GM10266 (cell line): ENCODE results near the gene ZFP92.

Experiments
- DNase-seq: peaks from one replicate; pipeline ENCODE4 v3.0.0; 2012; ENCODE audit errors: extremely low spot score
- TF ChIP-seq, protein P1 (sequence below): IDR thresholded peaks from 2 replicates; pipeline ENCODE4 v1.5.1; 2012; ENCODE audit warnings: mild to moderate bottlenecking, low read depth; ENCODE audit not compliant: control insufficient read depth, insufficient read depth; ENCODE audit errors: missing control alignments

ZFP92 gene

DNA sequence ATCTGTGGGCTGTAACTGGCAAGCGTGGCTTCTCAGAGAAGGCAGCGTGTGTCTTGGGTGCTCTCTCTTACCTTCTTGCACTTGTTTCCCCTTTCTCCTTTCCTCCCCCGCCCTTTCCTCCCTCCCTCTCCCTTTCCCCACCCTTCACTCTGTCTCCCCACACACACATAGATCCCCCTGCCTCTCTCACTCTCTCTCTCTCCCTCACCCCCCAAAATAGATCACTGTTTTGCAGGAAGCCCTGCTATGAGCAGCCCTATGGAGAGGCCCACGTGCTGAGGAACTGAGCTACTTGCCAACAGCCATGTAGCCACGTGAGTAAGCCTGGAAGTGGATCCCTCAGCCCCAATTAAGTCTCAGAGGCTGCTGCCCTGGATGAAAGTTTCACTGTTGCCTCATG lies 5.8 kb upstream of the ZFP92 start:
- DNase-seq = no peak
- TF ChIP-seq, protein P1, sequence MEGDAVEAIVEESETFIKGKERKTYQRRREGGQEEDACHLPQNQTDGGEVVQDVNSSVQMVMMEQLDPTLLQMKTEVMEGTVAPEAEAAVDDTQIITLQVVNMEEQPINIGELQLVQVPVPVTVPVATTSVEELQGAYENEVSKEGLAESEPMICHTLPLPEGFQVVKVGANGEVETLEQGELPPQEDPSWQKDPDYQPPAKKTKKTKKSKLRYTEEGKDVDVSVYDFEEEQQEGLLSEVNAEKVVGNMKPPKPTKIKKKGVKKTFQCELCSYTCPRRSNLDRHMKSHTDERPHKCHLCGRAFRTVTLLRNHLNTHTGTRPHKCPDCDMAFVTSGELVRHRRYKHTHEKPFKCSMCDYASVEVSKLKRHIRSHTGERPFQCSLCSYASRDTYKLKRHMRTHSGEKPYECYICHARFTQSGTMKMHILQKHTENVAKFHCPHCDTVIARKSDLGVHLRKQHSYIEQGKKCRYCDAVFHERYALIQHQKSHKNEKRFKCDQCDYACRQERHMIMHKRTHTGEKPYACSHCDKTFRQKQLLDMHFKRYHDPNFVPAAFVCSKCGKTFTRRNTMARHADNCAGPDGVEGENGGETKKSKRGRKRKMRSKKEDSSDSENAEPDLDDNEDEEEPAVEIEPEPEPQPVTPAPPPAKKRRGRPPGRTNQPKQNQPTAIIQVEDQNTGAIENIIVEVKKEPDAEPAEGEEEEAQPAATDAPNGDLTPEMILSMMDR = no peak

DNA sequence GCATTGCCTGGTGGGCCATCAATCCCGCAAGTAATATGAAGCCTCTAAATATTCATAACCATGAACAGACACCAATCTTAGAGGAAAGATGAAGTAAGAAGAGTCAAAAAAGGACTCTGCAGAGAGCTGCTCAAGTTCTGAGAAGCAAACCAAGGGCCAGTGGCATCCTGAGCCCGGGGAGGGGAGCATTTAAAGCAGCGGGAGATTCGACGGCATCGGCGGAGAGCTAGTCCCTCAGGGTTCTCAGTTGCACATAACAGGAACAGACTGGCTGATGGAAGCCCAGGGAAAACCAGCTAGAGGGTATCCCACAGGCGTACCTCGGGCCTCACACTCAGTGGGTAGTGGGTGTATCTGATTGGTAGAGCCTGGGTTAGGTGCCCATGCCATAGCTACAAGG lies 5.3 kb upstream of the ZFP92 start:
- TF ChIP-seq, protein P1 = no peak
- DNase-seq = no peak

DNA sequence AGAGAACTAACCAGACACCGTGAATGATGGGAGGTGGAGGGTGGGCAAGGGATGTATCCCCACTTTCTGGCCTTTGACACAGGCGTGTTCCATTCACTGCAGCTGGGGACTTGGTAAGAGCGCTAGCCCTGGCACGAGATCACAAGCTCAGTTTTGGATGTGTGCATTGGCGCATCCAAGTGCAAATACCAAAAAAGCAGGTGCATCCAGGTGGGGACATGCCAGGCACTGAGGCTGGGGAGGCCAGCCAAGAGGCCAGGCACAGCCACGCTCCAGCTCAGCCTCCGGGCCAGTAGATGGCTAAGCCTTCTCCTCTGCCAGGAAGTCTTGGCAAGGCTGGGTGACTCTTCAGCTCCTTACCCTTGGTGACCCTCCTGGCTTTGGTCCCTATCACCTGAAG lies 4.4 kb upstream of the ZFP92 start:
- TF ChIP-seq, protein P1 = no peak
- no peak for DNase-seq

DNA sequence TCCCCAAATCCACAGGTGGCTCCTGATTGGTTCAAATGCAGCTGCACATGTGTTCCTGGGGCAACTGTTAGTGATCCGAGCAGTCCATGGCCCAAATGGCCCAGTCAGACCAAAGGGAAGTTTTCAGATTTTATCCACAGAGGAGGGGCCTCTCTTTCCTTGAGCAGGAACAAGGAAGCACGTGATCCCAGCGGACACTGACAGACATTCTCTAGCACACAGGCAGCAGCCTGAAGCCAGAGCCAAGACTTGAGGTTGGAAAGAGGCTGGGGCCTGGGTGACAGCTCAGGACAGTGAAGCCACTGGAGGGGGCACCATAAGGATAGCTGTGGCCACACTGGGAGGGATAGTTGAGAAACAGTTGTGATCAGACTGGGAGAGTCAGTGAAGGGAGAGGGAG lies 3.5 kb upstream of the ZFP92 start:
- no peak for DNase-seq
- TF ChIP-seq, protein P1 = no peak

DNA sequence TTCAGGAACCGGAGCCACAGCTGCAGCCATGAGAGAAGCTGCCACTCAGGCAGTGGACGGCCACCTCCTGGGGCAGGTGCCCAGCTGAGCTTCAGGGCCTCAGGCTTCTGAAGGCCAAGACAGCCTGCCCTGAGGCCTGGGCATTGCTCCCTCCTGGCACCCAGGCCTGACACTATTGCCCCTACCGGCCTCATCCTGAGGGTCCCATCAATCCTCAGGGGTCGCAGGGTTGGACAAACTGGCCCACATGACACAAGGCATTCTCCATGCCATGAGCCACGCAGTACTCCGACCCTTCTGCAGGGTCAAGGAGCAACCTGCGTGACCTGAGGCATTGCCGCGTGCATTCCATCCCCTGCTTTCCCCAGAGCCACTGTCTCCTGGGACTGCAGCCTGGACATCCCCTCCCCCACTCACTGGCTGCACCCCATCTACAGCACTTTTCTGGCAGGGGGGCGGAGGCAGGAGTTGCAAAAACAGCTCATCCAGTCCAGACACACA lies 3.0 kb upstream of the ZFP92 start:
- DNase-seq = no peak
- TF ChIP-seq, protein P1 = no peak

DNA sequence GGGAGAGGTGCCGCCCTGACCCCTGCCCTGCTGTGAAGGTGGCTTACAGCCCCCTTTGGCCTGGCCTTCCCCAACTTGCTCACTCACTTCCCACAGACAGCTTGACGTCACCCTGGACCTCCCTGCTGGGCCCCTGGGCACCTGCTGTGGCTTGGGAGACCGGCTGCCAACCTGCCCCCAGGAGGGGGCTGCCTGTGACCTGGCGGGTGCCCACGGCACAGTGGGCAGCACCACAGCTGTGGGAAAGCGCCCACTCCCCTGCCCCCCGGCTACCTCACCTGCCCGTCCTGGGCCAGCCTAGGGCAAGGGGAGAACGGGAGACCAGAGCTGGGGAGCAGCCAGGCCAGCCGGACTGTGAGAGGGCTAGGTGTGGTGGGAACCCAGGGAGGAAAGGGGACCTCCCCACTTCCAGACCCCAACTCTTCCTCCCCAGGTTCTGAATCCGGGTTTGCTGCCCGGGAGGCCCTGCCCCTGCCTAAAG lies 2.4 kb upstream of the ZFP92 start:
- TF ChIP-seq, protein P1 = no peak
- DNase-seq = no peak

DNA sequence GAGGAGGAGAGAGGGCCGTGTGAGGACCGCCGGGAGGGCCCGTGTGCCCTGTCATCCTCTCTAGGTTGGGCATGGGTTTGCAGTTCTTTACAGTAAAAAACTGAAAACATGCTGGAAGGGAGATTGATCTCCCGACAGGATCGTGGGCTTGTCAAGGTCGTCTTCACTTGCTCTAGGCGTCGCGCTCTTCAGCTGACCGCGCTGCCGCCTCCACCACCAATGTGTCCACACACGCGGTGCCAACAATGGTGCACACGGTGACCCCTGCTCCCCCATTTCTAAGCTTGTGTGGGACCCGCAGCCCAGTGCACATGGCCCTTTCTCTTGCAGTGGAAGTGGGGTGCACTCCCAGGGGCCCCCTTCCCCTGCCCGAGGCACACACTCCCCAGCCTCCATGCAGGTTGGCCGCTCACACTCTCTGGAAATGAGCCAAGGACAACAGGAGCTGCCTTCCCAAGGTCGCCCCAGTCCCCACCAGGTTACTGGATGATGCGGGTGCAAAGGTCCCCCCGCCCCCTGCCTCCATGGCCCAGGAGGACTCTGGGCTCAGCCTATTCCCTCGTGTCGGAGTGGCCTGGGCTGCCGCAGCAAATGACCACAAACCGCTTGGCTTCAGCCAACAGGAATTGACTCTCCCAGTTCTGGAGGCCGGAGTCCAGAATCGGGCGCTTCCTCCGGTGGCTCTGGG lies 1.7 kb upstream of the ZFP92 start:
- TF ChIP-seq, protein P1 = no peak
- no peak for DNase-seq
